Measurements from ENCODE around the gene RAX. TPM values are rescaled to one million over a fixed set of nuclear protein-coding genes. Genes with fewer than 3 reads are reported as not detected.

RAX gene
- total RNA-seq, 2 experiments from 2014 or later, result not detected

DNA sequence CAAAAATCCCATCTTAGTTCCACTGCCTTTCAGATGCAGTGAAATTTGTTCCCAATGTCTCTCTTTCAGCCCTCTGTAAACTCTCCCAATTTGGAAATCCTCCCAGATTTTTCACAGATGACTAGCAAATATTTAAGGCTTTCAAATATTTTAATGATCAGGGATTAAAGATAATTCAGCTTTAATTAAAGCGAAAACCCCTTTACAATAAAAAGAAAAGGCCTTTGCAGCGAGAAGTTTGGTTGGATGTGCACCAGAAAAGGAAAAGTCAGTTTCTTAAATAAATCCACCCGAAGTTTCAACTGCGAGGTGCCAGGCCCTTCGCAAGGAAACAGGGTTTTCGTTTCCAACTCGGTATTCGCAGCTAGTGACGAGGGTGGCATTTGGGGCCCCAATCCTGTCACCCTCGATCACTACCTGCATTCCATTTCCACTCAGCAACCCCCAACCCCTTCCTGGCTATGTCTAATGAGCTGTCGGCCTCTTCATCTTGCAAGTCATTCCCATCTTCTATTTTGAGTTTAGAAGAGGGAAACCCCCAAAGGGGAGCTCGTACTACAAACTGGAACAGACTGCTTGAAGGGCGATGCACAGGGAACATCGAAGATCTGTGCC lies 1.5 kb downstream of the RAX start:
- Mint-ChIP-seq H3K27ac (no peak overlapping the region), H3K9me3 (no peaks in the 10 kb centered on the region), H3K4me1 (ENCODE audit: low read depth) (peaks cover 30% of the 10 kb centered on the region), H3K4me3 (peak overlapping the region; percentile 16), H3K27me3 (ENCODE audit: low read depth) (peaks cover 84% of the 10 kb centered on the region), H3K36me3 (ENCODE audit: low read depth) (no peaks in the 10 kb centered on the region)
- peak; percentile 62 for DNase-seq
- intact Hi-C loops (cut with micrococcal nuclease), result loop anchor here (1.0 to 10.0 kb wide), 6 partner anchors 23 to 1839 kb away; partner anchors contain the start of genes CCBE1 and SEC11C
- CTCF ChIA-PET, result interaction anchor here (0.6 to 2.3 kb wide), 3 partner anchors 23 to 566 kb away, joined by 3 to 10 read pairs (median 3); no protein-coding TSS in a partner anchor

DNA sequence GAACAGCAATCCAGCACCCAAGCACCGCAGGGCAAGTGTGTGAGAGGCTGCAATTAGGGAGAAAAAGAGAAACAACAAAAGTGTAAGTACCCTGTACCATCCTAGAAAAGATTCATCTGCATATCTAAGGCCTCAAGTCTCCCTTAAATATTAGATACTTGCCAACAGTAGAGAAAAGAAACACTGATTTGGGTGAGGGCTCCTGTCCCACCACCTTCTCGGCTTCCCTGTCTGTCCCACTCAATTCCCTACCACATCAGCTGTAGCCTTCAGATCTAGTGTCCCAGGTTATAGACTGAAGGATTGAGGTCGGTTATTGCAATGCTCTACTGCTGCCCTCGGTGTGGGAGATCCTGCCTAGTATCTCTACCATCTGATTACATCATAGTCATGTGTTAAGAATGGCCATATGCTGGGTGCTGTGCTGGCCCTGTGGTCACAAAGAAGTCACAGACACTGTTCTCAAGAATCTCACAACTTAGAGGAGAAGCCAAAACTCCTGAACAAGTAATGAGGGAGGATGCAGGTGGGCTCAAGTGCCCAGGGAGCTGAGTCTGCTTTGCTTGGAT lies 2.5 kb downstream of the RAX start:
- H3K4me1 Mint-ChIP-seq (ENCODE audit: low read depth), result peaks cover 30% of the 10 kb centered on the region
- no peaks in the 10 kb centered on the region for H3K36me3 Mint-ChIP-seq (ENCODE audit: low read depth)
- no peaks in the 10 kb centered on the region for H3K9me3 Mint-ChIP-seq
- DNase-seq, result no peak
- CTCF ChIA-PET, result interaction anchor here (0.6 to 2.3 kb wide), 8 partner anchors 22 to 526 kb away, joined by 3 to 10 read pairs (median 3); no protein-coding TSS in a partner anchor
- peaks cover 84% of the 10 kb centered on the region for H3K27me3 Mint-ChIP-seq (ENCODE audit: low read depth)
- H3K27ac Mint-ChIP-seq, result no peak overlapping the region
- intact Hi-C loops (cut with micrococcal nuclease), result loop anchor here (5.0 to 10.0 kb wide), 3 partner anchors 424 to 1838 kb away; partner anchors contain the start of gene CCBE1
- H3K4me3 Mint-ChIP-seq, result no peak overlapping the region

DNA sequence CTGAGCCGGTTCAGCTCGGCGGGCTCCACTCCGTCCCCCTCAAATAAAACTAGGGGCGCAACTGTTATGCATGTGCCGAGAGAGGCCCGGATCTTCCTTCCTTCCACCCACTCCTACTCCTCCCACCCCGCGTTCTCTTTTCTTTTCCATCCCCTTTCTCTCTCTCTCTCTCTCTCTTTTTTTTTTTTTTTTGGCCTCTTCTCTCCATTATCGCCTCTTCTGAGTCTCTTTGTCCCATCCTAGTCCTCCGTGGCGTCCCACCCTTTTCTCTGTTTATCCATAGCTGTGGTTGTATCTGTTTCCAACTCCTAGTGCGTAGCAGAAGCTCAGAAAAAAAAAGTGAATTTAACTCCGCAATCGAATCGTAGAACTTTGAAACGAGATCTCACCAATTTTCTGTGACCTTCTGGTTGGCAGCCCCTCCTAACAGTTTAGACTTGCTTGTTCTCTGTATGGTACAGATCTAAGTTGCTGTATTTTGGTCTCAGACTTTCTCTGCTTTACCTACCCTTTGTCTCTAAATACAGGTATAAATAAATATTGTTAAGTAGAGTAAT lies 3.6 kb downstream of the RAX start:
- H3K27ac Mint-ChIP-seq, result no peak overlapping the region

DNA sequence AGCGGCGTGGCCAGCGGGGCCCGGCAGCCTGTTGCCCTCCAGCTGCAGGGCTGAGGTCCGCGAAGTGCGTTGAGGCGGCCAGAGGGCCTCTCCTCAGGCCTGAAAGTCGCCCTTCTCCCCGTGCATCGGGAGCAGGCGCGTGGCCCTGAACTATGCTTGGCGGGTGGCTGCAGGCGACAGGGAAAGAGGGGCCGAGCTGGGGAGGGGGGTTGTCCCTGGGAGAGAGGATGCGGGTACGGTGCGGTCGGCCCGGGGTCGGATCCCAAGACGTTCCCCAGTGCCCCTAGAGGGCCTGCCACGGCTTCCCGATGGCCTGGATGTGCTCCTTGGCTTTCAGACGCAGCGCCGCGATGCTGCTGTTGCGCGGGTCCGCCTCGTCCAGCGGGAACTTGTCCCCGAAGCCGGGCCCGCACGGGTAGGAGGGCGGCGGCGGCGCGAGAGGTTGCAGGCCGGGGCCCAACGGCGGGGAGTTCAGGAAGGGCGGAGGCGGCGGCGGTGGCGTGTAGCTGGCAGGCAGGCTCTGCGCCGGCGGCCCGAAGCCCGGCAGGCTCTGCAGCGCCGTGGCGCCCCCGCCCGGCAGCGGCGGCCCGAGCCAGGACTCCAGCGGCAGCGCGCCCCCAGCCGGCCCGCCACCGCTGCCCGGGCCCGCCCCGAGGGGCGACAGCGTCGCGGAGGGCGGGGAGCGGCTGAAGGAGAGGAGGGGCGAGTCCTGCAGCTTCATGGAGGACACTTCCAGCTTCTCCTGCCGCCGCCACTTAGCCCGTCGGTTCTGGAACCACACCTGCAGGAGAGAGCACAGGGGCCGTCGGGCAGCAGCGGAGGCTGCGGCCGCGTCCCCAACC lies 4.3 kb downstream of the RAX start:
- CTCF ChIA-PET, result interaction anchor here (0.6 to 1.8 kb wide), 6 partner anchors 17 to 662 kb away, joined by 3 to 6 read pairs (median 4); no protein-coding TSS in a partner anchor
- peaks cover 29% of the 10 kb centered on the region for H3K4me1 Mint-ChIP-seq (ENCODE audit: low read depth)
- no peak overlapping the region for H3K27ac Mint-ChIP-seq
- DNase-seq, result peak; percentile 68
- intact Hi-C loops (cut with micrococcal nuclease), result loop anchor here (1.0 to 5.0 kb wide), 3 partner anchors 133 to 488 kb away; no protein-coding TSS in a partner anchor
- H3K27me3 Mint-ChIP-seq (ENCODE audit: low read depth), result peaks cover 81% of the 10 kb centered on the region
- peak overlapping the region; percentile 39 for H3K4me3 Mint-ChIP-seq
- no peaks in the 10 kb centered on the region for H3K9me3 Mint-ChIP-seq
- no peaks in the 10 kb centered on the region for H3K36me3 Mint-ChIP-seq (ENCODE audit: low read depth)

More for the DNA sequence above, 3.6 kb downstream of the RAX start:
- Mint-ChIP-seq H3K9me3 (no peaks in the 10 kb centered on the region), H3K36me3 (ENCODE audit: low read depth) (no peaks in the 10 kb centered on the region), H3K27me3 (ENCODE audit: low read depth) (peaks cover 83% of the 10 kb centered on the region), H3K4me1 (ENCODE audit: low read depth) (peaks cover 32% of the 10 kb centered on the region), H3K4me3 (peak overlapping the region; percentile 36)
- intact Hi-C loops (cut with micrococcal nuclease), result loop anchor here (1.0 to 10.0 kb wide), 6 partner anchors 133 to 1837 kb away; partner anchors contain the start of gene CCBE1
- DNase-seq, result no peak
- CTCF ChIA-PET, result interaction anchor here (0.6 to 2.3 kb wide), 10 partner anchors 15 to 322 kb away, joined by 3 to 10 read pairs (median 4); no protein-coding TSS in a partner anchor

DNA sequence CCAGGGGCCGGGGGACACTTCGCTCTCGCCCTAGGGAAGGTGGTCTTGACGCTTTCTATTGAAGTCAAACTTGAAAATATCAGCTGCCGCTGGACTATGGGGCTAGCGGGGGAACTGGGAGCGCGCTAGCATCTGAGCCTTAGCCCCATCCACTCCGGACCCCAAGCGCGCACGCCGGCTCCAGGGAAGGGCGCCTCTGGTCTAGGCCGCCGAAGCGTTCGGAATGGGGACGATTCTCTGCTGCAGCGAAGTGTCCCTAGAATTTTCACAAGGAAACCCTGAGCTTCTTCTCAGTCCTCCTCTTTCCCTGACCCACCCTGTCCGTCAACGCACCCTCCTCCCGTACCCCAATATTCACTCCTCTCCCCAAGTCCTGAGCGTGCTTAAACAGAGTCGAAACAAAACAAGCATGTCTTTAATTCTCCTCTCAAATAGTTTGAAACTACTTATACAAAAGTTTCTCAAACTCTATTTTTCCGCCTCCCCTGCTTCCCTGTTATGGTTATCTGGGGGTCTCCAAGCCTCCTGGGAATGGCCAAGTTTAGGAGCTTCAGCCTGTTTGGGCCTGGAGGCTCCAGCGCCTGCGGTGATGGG lies 5.0 kb downstream of the RAX start:
- Mint-ChIP-seq H3K27ac (no peak overlapping the region), H3K27me3 (ENCODE audit: low read depth) (peaks cover 82% of the 10 kb centered on the region), H3K4me1 (ENCODE audit: low read depth) (peaks cover 24% of the 10 kb centered on the region), H3K4me3 (peak overlapping the region; percentile 39), H3K36me3 (ENCODE audit: low read depth) (no peaks in the 10 kb centered on the region), H3K9me3 (no peaks in the 10 kb centered on the region)
- intact Hi-C loops (cut with micrococcal nuclease), result loop anchor here (5.0 kb wide), 1 partner anchor 134 kb away; no protein-coding TSS in a partner anchor
- no peak for DNase-seq
- CTCF ChIA-PET, result interaction anchor here (0.7 to 1.8 kb wide), 3 partner anchors 11 to 42 kb away, joined by 3 to 6 read pairs (median 4); no protein-coding TSS in a partner anchor

DNA sequence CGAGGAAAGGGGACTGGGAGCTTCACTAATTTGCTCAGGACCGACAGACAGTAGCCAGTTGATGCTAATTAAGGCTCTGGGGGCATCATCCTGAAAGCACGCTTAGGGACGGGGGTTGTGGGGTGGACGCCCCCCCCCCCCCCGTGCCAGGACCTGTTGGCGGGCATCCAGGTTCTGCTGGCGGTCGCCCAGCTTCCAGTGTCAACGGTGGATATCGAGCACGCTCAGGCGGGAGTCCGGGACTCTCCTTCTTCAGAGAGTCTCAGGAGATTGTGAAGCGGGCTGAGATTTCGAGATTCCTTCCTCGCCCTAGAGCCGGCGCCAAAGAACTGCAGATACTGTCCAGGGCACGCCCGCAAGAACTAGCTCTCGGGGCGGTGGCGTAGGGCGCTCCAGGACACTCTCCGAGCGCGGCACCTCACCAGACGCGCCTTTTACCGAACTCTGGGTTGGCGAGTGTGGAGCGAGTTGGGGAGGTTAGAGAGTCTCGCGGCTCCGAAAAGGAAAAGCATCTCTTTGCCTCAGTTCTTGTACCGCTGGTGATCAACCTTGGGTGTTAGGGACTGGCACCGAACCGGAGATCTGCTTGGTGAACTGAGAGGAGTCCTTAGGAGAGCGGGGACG lies 5.6 kb downstream of the RAX start:
- Mint-ChIP-seq H3K9me3 (no peaks in the 10 kb centered on the region), H3K27me3 (ENCODE audit: low read depth) (peaks cover 85% of the 10 kb centered on the region), H3K4me3 (no peak overlapping the region), H3K27ac (no peak overlapping the region), H3K36me3 (ENCODE audit: low read depth) (no peaks in the 10 kb centered on the region), H3K4me1 (ENCODE audit: low read depth) (peaks cover 24% of the 10 kb centered on the region)
- CTCF ChIA-PET, result interaction anchor here (0.7 to 1.8 kb wide), 5 partner anchors 9 to 43 kb away, joined by 3 to 6 read pairs (median 4); no protein-coding TSS in a partner anchor
- intact Hi-C loops (cut with micrococcal nuclease), result loop anchor here (5.0 kb wide), 1 partner anchor 135 kb away; no protein-coding TSS in a partner anchor
- DNase-seq, result no peak

DNA sequence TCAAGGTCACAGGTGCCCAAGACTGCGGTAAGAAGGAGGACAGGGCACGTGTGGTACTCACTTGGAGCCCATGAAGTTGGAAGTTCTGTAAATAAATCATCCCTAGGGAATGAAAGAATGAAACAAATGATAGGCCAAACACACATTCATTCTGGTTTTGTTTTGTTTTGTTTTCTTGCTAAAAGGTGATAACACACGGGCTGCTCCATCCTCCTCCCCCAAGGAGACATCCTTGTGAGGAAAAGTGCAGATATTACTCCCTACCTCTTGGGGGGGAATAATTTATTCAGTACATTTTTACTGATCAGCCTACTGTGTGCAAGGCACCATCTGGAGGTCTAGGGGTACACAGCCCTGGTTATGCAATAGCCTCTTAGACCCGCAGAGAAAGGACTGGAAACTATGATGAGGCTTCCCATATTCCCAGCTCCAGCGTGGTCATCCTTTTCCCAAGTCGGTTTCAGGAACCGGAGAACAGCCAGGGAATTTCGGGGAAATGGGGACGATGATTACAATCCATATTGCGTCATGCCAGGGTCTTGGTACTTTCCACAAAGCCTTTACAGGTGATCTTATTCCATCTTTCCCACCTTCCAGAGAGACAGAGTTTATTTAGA lies 6.3 kb downstream of the RAX start:
- no peak overlapping the region for H3K4me3 Mint-ChIP-seq
- peaks cover 85% of the 10 kb centered on the region for H3K27me3 Mint-ChIP-seq (ENCODE audit: low read depth)
- no peak overlapping the region for H3K27ac Mint-ChIP-seq
- no peaks in the 10 kb centered on the region for H3K9me3 Mint-ChIP-seq
- no peak for DNase-seq
- intact Hi-C loops (cut with micrococcal nuclease), result loop anchor here (5.0 kb wide), 1 partner anchor 135 kb away; no protein-coding TSS in a partner anchor
- no peaks in the 10 kb centered on the region for H3K36me3 Mint-ChIP-seq (ENCODE audit: low read depth)
- CTCF ChIA-PET, result interaction anchor here (0.9 to 1.8 kb wide), 5 partner anchors 9 to 136 kb away, joined by 3 to 6 read pairs (median 4); no protein-coding TSS in a partner anchor
- peaks cover 23% of the 10 kb centered on the region for H3K4me1 Mint-ChIP-seq (ENCODE audit: low read depth)

DNA sequence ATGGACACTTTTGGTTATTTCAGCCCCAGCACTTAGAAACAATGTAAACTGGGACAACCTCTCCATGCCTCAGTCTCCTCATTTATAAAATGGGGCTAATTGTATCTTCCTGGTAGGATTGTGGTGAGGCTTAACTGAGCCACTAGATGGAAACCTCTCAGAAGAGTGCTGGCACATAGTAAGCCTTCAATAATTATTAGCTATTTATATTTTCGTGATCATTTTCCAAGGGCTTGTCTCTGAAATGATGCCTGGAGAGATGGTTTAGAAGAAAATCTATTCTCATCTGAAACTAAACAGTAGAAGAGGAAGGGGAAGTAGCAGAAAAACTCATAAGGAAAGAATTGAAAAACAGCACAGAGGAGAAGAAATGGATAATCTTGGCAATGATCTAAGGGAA lies 6.8 kb downstream of the RAX start:
- Mint-ChIP-seq H3K4me3 (no peak overlapping the region), H3K27me3 (ENCODE audit: low read depth) (peaks cover 83% of the 10 kb centered on the region), H3K27ac (no peak overlapping the region), H3K4me1 (ENCODE audit: low read depth) (peaks cover 18% of the 10 kb centered on the region), H3K9me3 (no peaks in the 10 kb centered on the region), H3K36me3 (ENCODE audit: low read depth) (no peaks in the 10 kb centered on the region)
- intact Hi-C loops (cut with micrococcal nuclease), result loop anchor here (5.0 kb wide), 1 partner anchor 136 kb away; no protein-coding TSS in a partner anchor
- no peak for DNase-seq
- CTCF ChIA-PET, result interaction anchor here (0.5 to 1.8 kb wide), 4 partner anchors 13 to 136 kb away, joined by 3 to 6 read pairs (median 4); no protein-coding TSS in a partner anchor

DNA sequence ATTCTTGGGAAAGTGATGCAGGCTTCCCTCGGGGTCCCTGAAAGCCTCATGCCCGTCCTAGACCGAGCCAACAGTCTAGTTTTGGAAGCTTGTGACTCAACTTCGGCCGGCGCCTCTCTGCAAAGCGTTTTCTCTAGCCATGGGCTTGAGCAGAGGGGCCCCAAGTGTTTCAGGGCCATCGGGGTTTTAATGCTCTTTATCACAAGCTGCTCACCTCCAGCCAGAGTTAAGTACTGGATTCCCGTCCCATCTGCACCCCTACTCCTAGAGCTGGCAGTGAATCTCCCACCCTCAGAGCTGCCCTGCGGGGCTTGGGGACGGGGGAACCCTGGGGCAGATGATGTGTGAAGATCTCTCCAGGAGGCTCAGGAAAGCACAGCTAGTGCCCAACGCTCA lies 7.3 kb downstream of the RAX start:
- no peak overlapping the region for H3K4me3 Mint-ChIP-seq

DNA sequence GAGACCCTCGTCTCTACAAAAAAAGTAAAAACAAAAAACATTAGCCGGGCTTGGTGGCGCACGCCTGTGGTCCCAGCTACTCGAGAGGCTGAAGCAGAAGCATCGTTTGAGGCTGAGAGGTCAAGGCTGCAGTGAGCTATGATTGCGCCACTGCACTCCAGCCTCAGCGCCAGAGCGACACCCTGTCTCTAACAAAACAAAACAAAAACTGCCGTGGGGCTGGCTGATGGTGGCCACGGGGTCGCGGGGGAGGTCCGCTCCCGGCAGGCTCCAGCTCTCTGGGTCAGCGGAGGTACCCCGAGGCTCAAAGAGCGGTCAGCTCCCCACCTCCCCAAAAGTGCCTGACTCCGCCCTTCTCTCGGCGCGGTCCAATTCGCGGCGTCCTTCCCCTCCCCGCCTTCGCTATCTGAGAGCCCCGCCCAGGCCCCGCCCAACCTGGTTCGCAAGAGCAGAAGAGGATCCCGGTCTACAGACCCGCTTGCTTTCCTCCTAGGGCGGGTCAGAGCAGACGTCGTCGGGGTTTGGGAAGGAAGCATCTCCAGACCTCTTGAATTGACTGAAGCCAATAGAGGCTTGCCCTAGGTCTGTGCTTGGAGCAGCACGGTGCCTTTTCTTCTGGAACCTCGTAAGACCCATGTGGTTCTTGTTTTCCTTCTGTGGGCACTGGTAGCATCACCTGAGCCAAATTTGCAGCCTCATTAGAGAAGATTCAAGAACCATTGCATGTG lies 7.8 kb downstream of the RAX start:
- H3K9me3 Mint-ChIP-seq, result no peaks in the 10 kb centered on the region
- H3K27ac Mint-ChIP-seq, result no peak overlapping the region
- intact Hi-C loops (cut with micrococcal nuclease), result loop anchor here (5.0 kb wide), 1 partner anchor 137 kb away; no protein-coding TSS in a partner anchor
- DNase-seq, result peak; percentile 57
- H3K36me3 Mint-ChIP-seq (ENCODE audit: low read depth), result no peaks in the 10 kb centered on the region
- peak overlapping the region; percentile 59 for H3K4me3 Mint-ChIP-seq
- H3K4me1 Mint-ChIP-seq (ENCODE audit: low read depth), result peaks cover 18% of the 10 kb centered on the region
- CTCF ChIA-PET, result interaction anchor here (1.2 kb wide), 1 partner anchor 137 kb away, joined by 5 read pairs; no protein-coding TSS in a partner anchor
- H3K27me3 Mint-ChIP-seq (ENCODE audit: low read depth), result peaks cover 77% of the 10 kb centered on the region

More for the DNA sequence above, 7.3 kb downstream of the RAX start:
- no peaks in the 10 kb centered on the region for H3K36me3 Mint-ChIP-seq (ENCODE audit: low read depth)
- peaks cover 18% of the 10 kb centered on the region for H3K4me1 Mint-ChIP-seq (ENCODE audit: low read depth)
- intact Hi-C loops (cut with micrococcal nuclease), result loop anchor here (5.0 kb wide), 1 partner anchor 136 kb away; no protein-coding TSS in a partner anchor
- no peaks in the 10 kb centered on the region for H3K9me3 Mint-ChIP-seq
- CTCF ChIA-PET, result interaction anchor here (0.5 to 1.2 kb wide), 2 partner anchors 44 to 137 kb away, joined by 3 to 5 read pairs; no protein-coding TSS in a partner anchor
- H3K27ac Mint-ChIP-seq, result no peak overlapping the region
- no peak for DNase-seq
- H3K27me3 Mint-ChIP-seq (ENCODE audit: low read depth), result peaks cover 78% of the 10 kb centered on the region

Data from activated naive CD4-positive, alpha-beta T cell treated with anti-CD3 and anti-CD28 coated beads for 36 hours (primary cell).